ENCODE data around the gene ILRUN.
"Not testable (repeated sequence)": the region's sequence is repeated elsewhere in the genome, so short reads cannot be mapped to it uniquely, and the experiment has no call there.

DNA sequence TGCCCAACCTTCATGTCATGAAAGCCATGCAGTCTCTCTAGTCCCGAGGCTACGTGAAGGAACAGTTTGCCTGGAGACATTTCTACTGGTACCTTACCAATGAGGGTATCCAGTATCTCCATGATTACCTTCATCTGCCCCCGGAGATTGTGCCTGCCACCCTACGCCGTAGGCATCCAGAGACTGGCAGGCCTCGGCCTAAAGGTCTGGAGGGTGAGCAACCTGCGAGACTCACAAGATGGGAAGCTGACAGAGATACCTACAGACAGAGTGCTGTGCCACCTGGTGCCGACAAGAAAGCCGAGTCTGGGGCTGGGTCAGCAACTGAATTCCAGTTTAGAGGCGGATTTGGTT is 47.7 kb upstream of the ILRUN start:
- not testable (repeated sequence) for TF ChIP-seq POLR2A, CTCF (IDR thresholded peaks at IDR 0.05)

All from lower leg skin (tissue), 3 donors.